Natural killer cell (primary cell): ENCODE results near the gene SPOP. TPM values are rescaled to one million over a fixed set of nuclear protein-coding genes. Genes with fewer than 3 reads are reported as not detected.

ENCODE experiments used
- ATAC-seq, 3 donors: fragments of 150-1000 bp in 2 of 3; fragments of 200-7000 bp in 1 of 3; cut with Tn5 transposase; 1 replicate in 1 of 3; 2 replicates in 2 of 3; pipeline ENCODE4 v1.10.0; 2021; ENCODE audit warnings: mild to moderate bottlenecking in 2 of 3, moderate library complexity in 2 of 3
- DNase-seq, 2 donors: peaks; one replicate each; pipeline versions ENCODE4 v3.0.0 to v3.0.0-alpha.2; 2013 to 2021; ENCODE audit warnings: mixed read lengths in 1 of 2
- H3K27ac ChIP-seq: one replicate; pipeline ENCODE4 v1.5.1; 2013; ENCODE audit warnings: mild to moderate bottlenecking, low read length
- H3K27me3 ChIP-seq: one replicate; pipeline ENCODE4 v1.6.1; 2013; ENCODE audit warnings: low read length; ENCODE audit not compliant: control insufficient read depth, insufficient read depth
- H3K36me3 ChIP-seq: one replicate; pipeline ENCODE4 v1.6.1; 2013; ENCODE audit warnings: low read length; ENCODE audit not compliant: control insufficient read depth, insufficient read depth
- H3K4me1 ChIP-seq: one replicate; pipeline ENCODE4 v1.6.1; 2013; ENCODE audit warnings: low read length; ENCODE audit not compliant: control insufficient read depth, insufficient read depth
- H3K4me3 ChIP-seq: one replicate; pipeline ENCODE4 v1.5.1; 2013; ENCODE audit warnings: low read length
- H3K9me3 ChIP-seq: one replicate; pipeline ENCODE4 v1.6.1; 2013; ENCODE audit warnings: low read length; ENCODE audit not compliant: control insufficient read depth, insufficient read depth
- H3K27ac Mint-ChIP-seq, 2 donors: one replicate each; pipeline ENCODE4 v1.8.0; 2022; ENCODE audit warnings: mild to moderate bottlenecking in 2 of 2, mixed read lengths in 2 of 2, moderate library complexity in 1 of 2
- H3K27me3 Mint-ChIP-seq, 2 donors: one replicate each; pipeline ENCODE4 v1.8.0; 2022; ENCODE audit warnings: low read depth in 2 of 2, mixed read lengths in 2 of 2
- H3K36me3 Mint-ChIP-seq: one replicate; pipeline ENCODE4 v1.8.0; 2022; ENCODE audit warnings: mixed read lengths
- H3K4me1 Mint-ChIP-seq, 2 donors: one replicate each; pipeline ENCODE4 v1.8.0; 2022; ENCODE audit warnings: mixed read lengths in 2 of 2
- H3K4me3 Mint-ChIP-seq: one replicate; pipeline ENCODE4 v1.8.0; 2022; ENCODE audit warnings: mild to moderate bottlenecking, moderate library complexity, mixed read lengths
- H3K9me3 Mint-ChIP-seq, 2 donors: one replicate each; pipeline ENCODE4 v1.8.0; 2022; ENCODE audit warnings: mixed read lengths in 2 of 2
- WGBS: methylation state at CpG from one replicate; pipeline ENCODE4 v1.1.7; 2013; ENCODE audit warnings: missing lambda C conversion rate; ENCODE audit not compliant: insufficient coverage; 5-methylcytosine and 5-hydroxymethylcytosine counted together
- intact Hi-C: fragments of 100-400 bp; cut with micrococcal nuclease; formaldehyde crosslinking; loops from one replicate; pipeline ENCODE4 v1.14.2; 2022
- total RNA-seq, 4 donors: library from RNA; stranded (reverse); fragments of 120-200 nt in 1 of 4; gene quantifications; one replicate each; pipeline versions ENCODE4 v1.2.3 to v1.2.4, GENCODE V29; 2013 to 2022
- TF ChIP-seq, protein P1 (sequence below): fragments of 200-600 bp; IDR thresholded peaks from one replicate; pipeline ENCODE4 v1.8.0; 2022; ENCODE audit warnings: antibody characterized with exemption

SPOP gene
- total RNA-seq, 3 donors from 2014 or later (not counting 1 experiment from before 2014, with no cell fraction given) = 45.4 to 56.5 (median 54.7) TPM

DNA sequence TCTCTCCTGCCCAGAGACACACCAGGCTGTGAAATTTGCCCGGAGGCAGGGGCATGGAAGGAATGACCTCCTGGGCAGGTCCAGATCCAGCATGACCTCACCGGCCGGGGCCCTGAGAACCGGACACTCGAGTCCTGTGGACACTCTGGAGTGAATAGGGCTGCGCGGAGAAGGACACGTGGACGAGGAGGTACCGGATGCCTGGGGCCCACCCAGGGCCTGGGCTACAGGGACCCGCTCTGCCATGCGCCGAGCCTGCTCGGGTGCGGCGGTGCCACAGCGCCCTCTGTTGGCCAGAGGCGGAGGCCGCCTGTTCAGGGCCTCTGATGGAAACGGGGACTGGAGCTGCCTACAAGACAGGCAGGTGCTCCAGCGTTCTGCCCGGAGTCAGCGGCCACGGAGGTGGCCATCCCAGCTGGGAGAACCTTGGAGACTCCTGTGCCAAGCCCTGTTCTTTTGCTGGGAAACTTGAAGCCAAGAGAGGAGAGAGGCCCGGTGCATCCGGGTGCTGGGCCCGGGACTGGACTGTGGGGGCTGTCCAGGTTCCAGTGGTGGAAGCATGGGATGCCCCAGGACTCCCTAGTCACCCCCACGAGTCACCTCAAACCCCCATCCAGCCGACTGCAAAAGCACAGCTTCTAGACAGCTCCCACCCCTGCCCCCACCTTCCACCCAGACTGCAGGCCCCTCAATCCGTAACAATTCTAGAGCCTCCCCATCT, 121.5 kb downstream of the SPOP start:
- TF ChIP-seq, protein P1, sequence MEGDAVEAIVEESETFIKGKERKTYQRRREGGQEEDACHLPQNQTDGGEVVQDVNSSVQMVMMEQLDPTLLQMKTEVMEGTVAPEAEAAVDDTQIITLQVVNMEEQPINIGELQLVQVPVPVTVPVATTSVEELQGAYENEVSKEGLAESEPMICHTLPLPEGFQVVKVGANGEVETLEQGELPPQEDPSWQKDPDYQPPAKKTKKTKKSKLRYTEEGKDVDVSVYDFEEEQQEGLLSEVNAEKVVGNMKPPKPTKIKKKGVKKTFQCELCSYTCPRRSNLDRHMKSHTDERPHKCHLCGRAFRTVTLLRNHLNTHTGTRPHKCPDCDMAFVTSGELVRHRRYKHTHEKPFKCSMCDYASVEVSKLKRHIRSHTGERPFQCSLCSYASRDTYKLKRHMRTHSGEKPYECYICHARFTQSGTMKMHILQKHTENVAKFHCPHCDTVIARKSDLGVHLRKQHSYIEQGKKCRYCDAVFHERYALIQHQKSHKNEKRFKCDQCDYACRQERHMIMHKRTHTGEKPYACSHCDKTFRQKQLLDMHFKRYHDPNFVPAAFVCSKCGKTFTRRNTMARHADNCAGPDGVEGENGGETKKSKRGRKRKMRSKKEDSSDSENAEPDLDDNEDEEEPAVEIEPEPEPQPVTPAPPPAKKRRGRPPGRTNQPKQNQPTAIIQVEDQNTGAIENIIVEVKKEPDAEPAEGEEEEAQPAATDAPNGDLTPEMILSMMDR = peak; percentile 97

DNA sequence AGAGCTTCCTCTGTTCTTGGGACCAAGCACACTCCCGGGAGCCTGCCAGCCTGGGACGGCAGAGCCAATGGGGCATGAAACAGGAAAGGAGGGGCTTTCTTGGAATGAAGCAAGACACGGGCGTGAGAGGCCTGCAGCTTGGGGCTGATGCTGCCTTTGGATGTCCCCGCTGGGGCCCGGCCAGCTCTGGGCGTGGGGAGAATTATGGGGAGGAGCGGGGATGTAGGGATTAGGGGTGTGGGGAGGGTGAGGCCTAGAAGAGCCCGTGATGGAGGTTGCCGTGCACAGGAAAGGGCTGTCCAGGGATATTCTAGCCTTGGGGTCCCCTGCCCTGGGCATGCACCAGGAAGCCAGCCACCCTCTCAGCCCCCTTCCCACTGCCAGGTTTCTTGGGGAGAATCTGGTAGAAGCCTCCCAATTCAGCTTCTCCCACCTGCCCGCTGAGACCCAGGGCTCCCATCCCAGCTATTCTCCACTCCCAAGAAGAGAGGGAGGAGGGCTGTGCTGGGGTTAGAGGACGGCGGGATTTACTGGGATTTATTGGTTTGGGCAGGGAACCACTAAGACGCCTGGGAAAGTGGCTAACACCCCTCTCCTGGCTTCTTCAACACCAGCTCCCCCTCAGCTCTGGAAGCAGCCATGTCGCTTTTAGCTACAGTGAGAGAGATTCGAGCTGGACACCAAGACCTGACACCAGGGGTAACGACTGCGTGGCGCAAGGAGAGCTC, 122.2 kb downstream of the SPOP start:
- H3K4me1 Mint-ChIP-seq = peaks cover 6 to 32% of the 10 kb centered on the region in 2 donors
- H3K4me1 ChIP-seq = peaks cover 17% of the 10 kb centered on the region
- no peaks in the 10 kb centered on the region for H3K9me3 ChIP-seq
- DNase-seq (no peak), ATAC-seq (no peak)
- 82% methylated on average over 16 of the region's 19 CpGs for WGBS
- no peaks in the 10 kb centered on the region for H3K9me3 Mint-ChIP-seq
- peaks cover 0 to 9% of the 10 kb centered on the region in 2 donors for H3K27me3 Mint-ChIP-seq
- intact Hi-C loops = loop anchor here (1.0 to 5.0 kb wide), 4 partner anchors 59 to 238 kb away; no protein-coding TSS in a partner anchor
- H3K36me3 Mint-ChIP-seq = no peaks in the 10 kb centered on the region
- H3K27ac Mint-ChIP-seq = no peak overlapping the region
- TF ChIP-seq, protein P1 = no peak
- H3K27me3 ChIP-seq = no peaks in the 10 kb centered on the region
- no peaks in the 10 kb centered on the region for H3K36me3 ChIP-seq
- H3K4me3 ChIP-seq = no peak overlapping the region
- no peak overlapping the region for H3K27ac ChIP-seq
- no peak overlapping the region for H3K4me3 Mint-ChIP-seq

More for the DNA sequence above, 121.5 kb downstream of the SPOP start:
- no peak overlapping the region for H3K27ac ChIP-seq
- DNase-seq (peak; percentile 84 to 88), ATAC-seq (peak; percentile 89 to 97 (median 94))
- no peaks in the 10 kb centered on the region for H3K9me3 ChIP-seq
- Mint-ChIP-seq H3K4me3 (no peak overlapping the region), H3K27ac (no peak overlapping the region), H3K9me3 (no peaks in the 10 kb centered on the region), H3K27me3 (peaks cover 0 to 9% of the 10 kb centered on the region in 2 donors), H3K4me1 (peaks cover 6 to 32% of the 10 kb centered on the region in 2 donors), H3K36me3 (no peaks in the 10 kb centered on the region)
- no peak overlapping the region for H3K4me3 ChIP-seq
- 22% methylated on average over 30 of the region's 30 CpGs for WGBS
- no peaks in the 10 kb centered on the region for H3K36me3 ChIP-seq
- peaks cover 17% of the 10 kb centered on the region for H3K4me1 ChIP-seq
- H3K27me3 ChIP-seq = no peaks in the 10 kb centered on the region
- intact Hi-C loops = loop anchor here (1.0 to 5.0 kb wide), 4 partner anchors 60 to 239 kb away; no protein-coding TSS in a partner anchor

DNA sequence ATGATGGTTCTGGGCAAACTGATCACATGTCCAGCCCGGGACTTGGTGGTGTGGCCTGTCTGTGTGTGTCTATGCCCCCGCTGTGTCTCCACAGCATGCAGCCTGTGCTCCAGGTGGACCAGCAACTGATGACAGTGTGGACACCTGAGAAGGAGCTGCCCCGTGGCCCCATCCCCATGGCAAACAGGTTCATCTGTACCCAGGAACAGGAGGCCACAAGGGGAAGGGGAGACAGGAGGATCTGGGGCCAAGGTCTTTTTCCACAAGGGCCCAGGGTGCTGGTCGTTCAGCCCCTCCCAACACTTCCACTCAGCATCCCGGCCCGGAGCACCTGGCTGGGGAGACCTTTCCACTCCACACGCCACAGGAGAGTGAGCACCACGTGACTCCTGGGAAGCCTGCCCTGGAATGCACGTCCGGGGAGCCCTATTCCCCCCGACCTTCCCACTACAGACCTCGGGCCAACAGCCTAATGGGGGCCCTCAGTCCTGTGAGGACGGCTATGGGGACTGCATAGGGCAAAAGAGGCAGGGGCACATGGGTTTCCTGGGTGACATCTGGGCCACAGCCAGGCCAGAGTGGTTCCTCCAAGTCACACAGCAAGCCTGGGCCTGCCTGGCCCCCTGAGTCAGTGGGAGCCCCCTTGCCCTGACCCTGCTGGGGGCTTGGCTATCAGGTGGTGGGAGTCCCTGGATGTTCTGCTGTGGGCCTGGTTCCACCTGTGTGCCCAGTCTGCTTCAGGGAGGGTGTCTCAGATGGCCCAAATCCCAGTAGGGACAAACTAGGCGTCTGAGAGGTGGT, 123.0 kb downstream of the SPOP start:
- intact Hi-C loops = loop anchor here (5.0 kb wide), 1 partner anchor 238 kb away; no protein-coding TSS in a partner anchor
- Mint-ChIP-seq H3K4me3 (no peak overlapping the region), H3K4me1 (peaks cover 6 to 32% of the 10 kb centered on the region in 2 donors), H3K36me3 (no peaks in the 10 kb centered on the region), H3K27ac (no peak overlapping the region), H3K27me3 (peaks cover 0 to 9% of the 10 kb centered on the region in 2 donors), H3K9me3 (no peaks in the 10 kb centered on the region)
- TF ChIP-seq, protein P1 = no peak
- H3K4me3 ChIP-seq = no peak overlapping the region
- no peaks in the 10 kb centered on the region for H3K36me3 ChIP-seq
- peaks cover 17% of the 10 kb centered on the region for H3K4me1 ChIP-seq
- H3K9me3 ChIP-seq = no peaks in the 10 kb centered on the region
- WGBS = 92% methylated on average over 14 of the region's 14 CpGs
- no peak overlapping the region for H3K27ac ChIP-seq
- ATAC-seq = no peak
- DNase-seq = no peak
- no peaks in the 10 kb centered on the region for H3K27me3 ChIP-seq
